HG02970 (cell line): Measurements from ENCODE around the gene TBXA2R.
"Not testable (repeated sequence)": the region's sequence is repeated elsewhere in the genome, so short reads cannot be mapped to it uniquely, and the experiment has no call there.

ENCODE experiments used
- ATAC-seq: cut with Tn5 transposase; IDR thresholded peaks from one replicate; pipeline ENCODE4 v1.9.1; 2021; ENCODE audit warnings: mild to moderate bottlenecking, moderate library complexity, moderate number of reproducible peaks; ENCODE audit not compliant: unreplicated experiment, low FRiP score

Gene TBXA2R

DNA sequence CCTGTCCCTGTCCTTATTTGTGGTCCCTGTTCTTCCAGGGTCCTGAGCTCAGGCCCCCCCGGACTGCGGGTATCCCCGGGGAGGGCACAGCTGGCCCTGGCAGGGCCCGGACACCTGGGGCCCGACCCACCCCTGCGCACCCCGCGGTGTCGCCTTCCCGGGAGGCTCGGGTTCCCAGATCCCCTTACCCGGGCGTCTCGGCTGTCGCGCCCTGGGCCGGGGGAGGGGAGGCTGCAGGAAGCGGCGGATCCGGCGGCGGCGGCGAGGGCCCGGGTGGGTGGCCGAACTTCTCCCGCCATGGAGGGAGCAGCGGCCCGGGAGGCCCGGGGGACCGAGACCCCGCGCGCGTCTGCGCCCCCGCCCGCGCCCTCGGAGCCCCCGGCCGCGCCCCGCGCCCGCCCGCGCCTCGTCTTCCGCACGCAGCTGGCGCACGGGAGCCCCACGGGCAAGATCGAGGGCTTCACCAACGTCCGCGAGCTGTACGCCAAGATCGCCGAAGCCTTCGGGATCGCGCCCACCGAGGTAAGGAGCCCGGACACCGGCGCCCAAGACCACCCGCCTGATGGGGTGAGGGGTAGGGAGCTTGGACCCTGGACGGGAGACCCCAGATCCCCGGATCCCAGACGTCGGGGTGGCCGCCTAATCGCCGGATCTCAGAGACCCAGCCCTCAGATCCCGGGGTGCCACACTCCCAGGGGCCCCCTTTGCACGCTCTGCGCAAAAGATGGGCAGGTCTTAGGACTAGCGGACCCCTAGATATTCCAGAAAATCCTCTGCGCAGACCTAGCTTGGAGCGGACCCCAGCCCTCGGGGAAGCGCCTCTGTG, 21.2 kb downstream of the TBXA2R start, which contains the start of gene GIPC3:
GIPC3 (plus strand) TSS at position 178 of the 826 bp plus-strand sequence; CDS start at position 298, 120 bp downstream.
- no peak for ATAC-seq

GRCh38 chr19:3584036-3584802, 22.5 kb downstream of the TBXA2R start:
- ATAC-seq, result not testable (repeated sequence)

- not testable (repeated sequence) for ATAC-seq
Measured at GRCh38 chr19:3581792-3582191, 24.9 kb downstream of the TBXA2R start.

- no peak for ATAC-seq
Measured at GRCh38 chr19:3580156-3580934, 26.3 kb downstream of the TBXA2R start.

GRCh38 chr19:3578390-3578789, 28.3 kb downstream of the TBXA2R start:
- no peak for ATAC-seq

DNA sequence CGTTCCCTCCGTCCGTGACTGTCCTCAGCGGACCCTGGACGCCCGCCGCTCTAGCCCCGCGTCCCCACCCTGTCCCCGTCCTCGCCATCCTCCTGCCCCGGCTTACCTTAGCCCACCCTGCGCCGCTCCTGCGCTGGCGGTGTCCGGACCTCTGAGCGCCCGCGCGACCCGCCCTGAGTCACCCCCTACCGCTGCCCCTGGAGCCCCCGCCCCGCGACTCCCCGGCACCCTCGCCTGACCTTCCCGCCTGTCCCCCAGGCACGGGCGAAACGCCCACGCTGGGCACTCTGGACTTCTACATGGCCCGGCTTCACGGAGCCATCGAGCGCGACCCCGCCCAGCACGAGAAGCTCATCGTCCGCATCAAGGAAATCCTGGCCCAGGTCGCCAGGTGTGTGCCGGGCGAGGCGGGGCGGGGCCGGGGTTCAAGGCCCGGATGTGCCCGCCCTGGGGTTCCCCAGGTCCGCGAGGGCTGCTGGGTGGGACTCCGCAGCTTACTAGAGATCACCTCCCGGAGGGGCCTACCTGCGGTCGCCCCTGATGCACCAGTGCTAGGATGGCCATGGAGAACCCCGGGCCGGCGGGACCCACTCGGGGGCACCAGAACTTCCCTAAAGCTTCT, 28.8 kb downstream of the TBXA2R start:
- no peak for ATAC-seq

DNA sequence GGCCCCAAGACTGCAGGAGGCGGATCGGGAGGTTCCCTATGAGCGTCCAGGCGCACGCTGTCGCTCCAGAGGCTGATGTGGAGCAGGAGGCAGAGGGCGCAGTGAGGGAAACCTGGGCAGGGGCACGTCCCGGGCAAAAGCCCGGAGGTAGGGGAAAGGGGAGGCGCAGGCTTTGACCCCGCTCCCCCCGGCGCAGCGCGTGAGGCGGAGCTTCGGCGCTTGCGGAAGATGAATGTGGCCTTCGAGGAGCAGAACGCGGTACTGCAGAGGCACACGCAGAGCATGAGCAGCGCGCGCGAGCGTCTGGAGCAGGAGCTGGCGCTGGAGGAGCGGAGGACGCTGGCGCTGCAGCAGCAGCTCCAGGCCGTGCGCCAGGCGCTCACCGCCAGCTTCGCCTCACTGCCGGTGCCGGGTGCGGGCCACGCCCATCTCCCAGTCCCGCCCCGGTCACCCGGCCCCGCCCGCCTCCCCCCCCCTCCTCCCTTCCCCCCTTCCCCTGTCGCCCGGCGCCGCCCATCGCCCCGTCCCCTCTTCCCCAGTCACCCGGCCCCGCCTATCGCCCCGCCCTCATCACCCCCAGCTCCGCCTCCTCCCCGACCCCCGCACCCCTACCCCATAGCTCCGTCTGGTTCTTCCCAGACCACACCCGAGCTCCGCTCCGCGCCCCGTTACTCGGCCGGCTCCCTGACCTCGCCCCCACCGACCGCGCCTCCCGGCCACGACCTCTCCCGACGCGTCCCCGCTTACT, 29.8 kb downstream of the TBXA2R start:
- no peak for ATAC-seq

GRCh38 chr19:3575949-3576673, 30.6 kb downstream of the TBXA2R start:
- no peak for ATAC-seq

DNA sequence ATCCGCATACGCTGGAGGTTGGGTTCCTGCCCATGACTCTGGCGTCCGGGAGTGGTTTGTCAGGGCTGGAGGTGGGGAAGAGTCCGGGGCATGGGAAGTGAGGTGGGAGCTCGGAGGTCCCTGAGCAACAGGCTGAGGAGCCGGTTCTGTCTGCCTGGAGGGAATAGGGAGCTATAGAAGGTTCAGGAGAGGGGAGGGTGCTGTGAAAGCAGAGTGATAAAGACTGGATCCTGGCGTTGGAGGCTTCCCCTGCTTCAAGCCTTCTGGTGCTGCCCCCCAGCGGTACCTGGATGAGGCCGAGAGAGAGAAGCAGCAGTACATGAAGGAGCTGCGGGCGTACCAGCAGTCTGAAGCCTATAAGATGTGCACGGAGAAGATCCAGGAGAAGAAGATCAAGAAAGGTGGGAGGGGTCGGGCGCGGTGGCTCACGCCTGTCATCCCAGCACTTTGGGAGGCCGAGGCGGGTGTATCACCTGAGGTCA, 31.4 kb downstream of the TBXA2R start:
- no peak for ATAC-seq

DNA sequence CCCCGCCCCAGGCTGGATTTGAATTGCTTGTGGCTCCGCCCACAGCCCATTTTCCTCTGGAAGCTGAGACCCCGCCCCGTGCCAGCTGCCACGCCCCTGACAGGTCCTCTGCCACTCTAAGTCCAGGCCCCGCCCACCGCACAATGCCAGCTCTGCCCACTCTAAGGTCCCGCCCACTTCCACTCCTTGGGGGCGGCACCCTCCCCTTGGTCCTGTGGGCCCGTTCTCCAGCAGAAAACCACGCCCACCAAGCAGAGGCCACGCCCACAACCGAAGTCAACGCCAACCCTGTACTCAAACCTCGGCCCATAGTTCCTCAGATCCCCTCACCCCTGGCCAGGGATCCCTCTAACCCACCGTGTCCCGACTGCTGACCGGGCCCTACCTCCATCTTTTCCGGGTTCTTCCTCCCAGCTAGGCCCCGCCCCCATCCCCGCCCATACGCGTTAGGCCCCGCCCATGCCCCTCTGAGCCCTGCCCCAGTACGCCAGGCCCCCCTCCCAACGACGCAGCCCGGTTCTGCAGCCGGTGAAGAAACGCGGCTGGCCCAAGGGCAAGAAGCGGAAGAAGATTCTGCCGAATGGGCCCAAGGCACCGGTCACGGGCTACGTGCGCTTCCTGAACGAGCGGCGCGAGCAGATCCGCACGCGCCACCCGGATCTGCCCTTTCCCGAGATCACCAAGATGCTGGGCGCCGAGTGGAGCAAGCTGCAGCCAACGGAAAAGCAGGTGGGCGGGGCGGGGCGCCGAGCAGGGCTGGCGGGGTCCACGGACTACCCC, 32.6 kb downstream of the TBXA2R start:
- no peak for ATAC-seq

GRCh38 chr19:3573162-3573857, 33.4 kb downstream of the TBXA2R start:
- no peak for ATAC-seq

DNA sequence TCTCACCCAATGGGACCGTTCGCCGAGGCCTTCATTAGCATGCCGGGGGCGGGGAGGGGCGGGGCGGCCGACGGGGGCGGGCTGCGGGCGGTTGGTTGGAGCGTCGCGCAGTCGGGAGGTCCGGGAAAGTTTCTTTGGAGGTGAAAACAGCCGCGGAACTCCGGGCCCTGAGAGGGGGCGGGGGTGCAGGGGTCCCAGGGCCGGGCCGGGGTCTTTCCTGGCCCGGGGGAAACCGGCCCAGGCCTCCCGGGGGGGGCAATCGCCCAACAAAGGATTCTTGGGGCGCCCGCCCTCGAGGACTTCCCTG, 33.9 kb downstream of the TBXA2R start, which contains the start of gene HMG20B:
HMG20B (plus strand) TSS at position 90 of the 307 bp plus-strand sequence. CDS start 366 bp downstream, outside the sequence.
- ATAC-seq, result no peak

GRCh38 chr19:3572132-3572854, 34.4 kb downstream of the TBXA2R start:
- peak; percentile 94 for ATAC-seq

- no peak for ATAC-seq
Measured at GRCh38 chr19:3570606-3571011, 36.1 kb downstream of the TBXA2R start.

- ATAC-seq, result not testable (repeated sequence)
Measured at GRCh38 chr19:3570042-3570441, 36.6 kb downstream of the TBXA2R start.

- ATAC-seq, result no peak
Measured at GRCh38 chr19:3565139-3565538, 41.5 kb downstream of the TBXA2R start.
